Subcutaneous preadipocyte (primary cell): ENCODE results near the gene NR1D2. TPM values are rescaled to one million over a fixed set of nuclear protein-coding genes. Genes with fewer than 3 reads are reported as not detected.

Experiments used
- total RNA-seq: library from RNA; depleted of rRNA; stranded (reverse); fragments of >200 nt; gene quantifications from 2 replicates; pipeline ENCODE4 v1.2.3, GENCODE V29; 2012

Gene NR1D2
- 10.3 and 14.5 TPM in 2 replicates for total RNA-seq

GRCh38 chr3:23944861-23945662, at the start of gene NR1D2:
Gene NR1D2, plus strand, starts transcription at chr3:23945286. Its CDS starts 293 bp downstream, at chr3:23945579.

GRCh38 chr3:23916886-23917678, 28.0 kb upstream of the NR1D2 start, which contains the start of the genes NKIRAS1 and RPL15:
Gene NKIRAS1, minus strand, starts transcription at chr3:23916990. Its CDS starts 6,086 bp downstream, at chr3:23910904.
Gene RPL15, plus strand, starts transcription at chr3:23917132. Its CDS starts 728 bp downstream, at chr3:23917860.

Other genes starting within 250 kb of the NR1D2 start
- gene UBE2E1, start 139.3 kb upstream of the NR1D2 start, total RNA-seq: 62.5 and 65.3 TPM in 2 replicates
- 12.3 and 12.5 TPM in 2 replicates for gene NKIRAS1, start 28.3 kb upstream of the NR1D2 start, total RNA-seq
- gene RPL15, start 28.2 kb upstream of the NR1D2 start, total RNA-seq: 1,962 and 2,612 TPM in 2 replicates